ENCODE data around the gene DCDC1. TPM values are rescaled to one million over a fixed set of nuclear protein-coding genes. Genes with fewer than 3 reads are reported as not detected.

DCDC1 gene
- total RNA-seq, 1 donor from 2014 or later, result 0.47 TPM

DNA sequence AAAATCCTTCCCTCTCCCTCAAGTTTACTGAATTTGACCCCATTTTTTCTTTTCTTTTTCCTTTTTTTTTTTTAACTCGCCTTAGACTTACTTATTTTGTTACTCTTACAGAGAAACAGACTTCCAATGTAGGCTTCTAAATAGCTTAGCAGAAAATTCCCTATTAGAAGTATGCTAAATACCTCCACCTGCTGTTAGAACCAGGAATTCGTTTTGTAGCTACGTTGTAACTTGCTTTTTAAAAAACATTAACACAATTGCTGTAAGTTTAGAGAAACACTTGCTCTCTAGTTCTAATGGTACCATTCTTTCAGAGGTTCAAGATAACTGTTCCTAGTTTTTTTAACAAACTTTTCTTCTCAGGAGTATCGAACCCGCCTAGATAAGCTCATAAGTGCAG, 324.2 kb downstream of the DCDC1 start:
- Mint-ChIP-seq H3K9me3 (ENCODE audit: unreplicated experiment) (peaks cover 2% of the 10 kb centered on the region), H3K4me1 (ENCODE audit: low read depth, unreplicated experiment) (no peaks in the 10 kb centered on the region), H3K4me3 (ENCODE audit: unreplicated experiment) (no peak overlapping the region), H3K36me3 (ENCODE audit: unreplicated experiment) (no peaks in the 10 kb centered on the region), H3K27ac (ENCODE audit: unreplicated experiment) (no peak overlapping the region), H3K27me3 (ENCODE audit: unreplicated experiment) (peaks cover 3% of the 10 kb centered on the region)
- DNase-seq, result no peak
- peak; percentile 42 for TF ChIP-seq CTCF (IDR thresholded peaks at IDR 0.05; ENCODE audit: partially characterized antibody, unreplicated experiment)

- H3K27me3 Mint-ChIP-seq (ENCODE audit: unreplicated experiment), result no peaks in the 10 kb centered on the region
- H3K9me3 Mint-ChIP-seq (ENCODE audit: unreplicated experiment), result no peaks in the 10 kb centered on the region
- no peak for DNase-seq
- no peaks in the 10 kb centered on the region for H3K4me1 Mint-ChIP-seq (ENCODE audit: low read depth, unreplicated experiment)
- no peaks in the 10 kb centered on the region for H3K36me3 Mint-ChIP-seq (ENCODE audit: unreplicated experiment)
- no peak for TF ChIP-seq CTCF (IDR thresholded peaks at IDR 0.05; ENCODE audit: partially characterized antibody, unreplicated experiment)
- H3K4me3 Mint-ChIP-seq (ENCODE audit: unreplicated experiment), result no peak overlapping the region
- H3K27ac Mint-ChIP-seq (ENCODE audit: unreplicated experiment), result no peak overlapping the region
Observed at GRCh38 chr11:31030138-31030792, 339.3 kb downstream of the DCDC1 start.

DNA sequence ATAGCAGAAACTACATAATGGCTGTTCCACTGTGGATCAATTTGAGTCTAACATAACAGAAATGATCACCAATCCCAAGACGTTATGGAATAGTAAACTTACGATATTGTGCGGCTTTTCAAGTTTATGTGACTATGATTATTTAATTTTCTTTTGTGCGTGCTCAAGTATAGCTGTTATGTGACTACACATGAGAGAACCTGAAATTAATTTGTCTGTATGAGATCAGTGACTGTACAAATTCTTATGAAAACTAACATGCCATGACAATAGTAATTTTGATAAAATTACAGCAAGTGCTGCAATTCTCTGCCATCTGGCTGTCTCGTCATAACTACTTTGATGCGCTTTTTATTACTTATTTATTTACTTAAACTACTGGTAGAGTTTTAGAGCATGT, 343.2 kb downstream of the DCDC1 start:
- TF ChIP-seq CTCF (IDR thresholded peaks at IDR 0.05; ENCODE audit: partially characterized antibody, unreplicated experiment), result no peak
- Mint-ChIP-seq H3K27ac (ENCODE audit: unreplicated experiment) (no peak overlapping the region), H3K9me3 (ENCODE audit: unreplicated experiment) (no peaks in the 10 kb centered on the region), H3K4me3 (ENCODE audit: unreplicated experiment) (no peak overlapping the region), H3K27me3 (ENCODE audit: unreplicated experiment) (no peaks in the 10 kb centered on the region), H3K4me1 (ENCODE audit: low read depth, unreplicated experiment) (no peaks in the 10 kb centered on the region), H3K36me3 (ENCODE audit: unreplicated experiment) (no peaks in the 10 kb centered on the region)
- DNase-seq, result no peak

GRCh38 chr11:31022080-31022479, 347.5 kb downstream of the DCDC1 start:
- DNase-seq, result no peak
- no peaks in the 10 kb centered on the region for H3K9me3 Mint-ChIP-seq (ENCODE audit: unreplicated experiment)
- H3K36me3 Mint-ChIP-seq (ENCODE audit: unreplicated experiment), result no peaks in the 10 kb centered on the region
- no peaks in the 10 kb centered on the region for H3K27me3 Mint-ChIP-seq (ENCODE audit: unreplicated experiment)
- no peak overlapping the region for H3K4me3 Mint-ChIP-seq (ENCODE audit: unreplicated experiment)
- H3K4me1 Mint-ChIP-seq (ENCODE audit: low read depth, unreplicated experiment), result no peaks in the 10 kb centered on the region
- TF ChIP-seq CTCF (IDR thresholded peaks at IDR 0.05; ENCODE audit: partially characterized antibody, unreplicated experiment), result no peak
- no peak overlapping the region for H3K27ac Mint-ChIP-seq (ENCODE audit: unreplicated experiment)

DNA sequence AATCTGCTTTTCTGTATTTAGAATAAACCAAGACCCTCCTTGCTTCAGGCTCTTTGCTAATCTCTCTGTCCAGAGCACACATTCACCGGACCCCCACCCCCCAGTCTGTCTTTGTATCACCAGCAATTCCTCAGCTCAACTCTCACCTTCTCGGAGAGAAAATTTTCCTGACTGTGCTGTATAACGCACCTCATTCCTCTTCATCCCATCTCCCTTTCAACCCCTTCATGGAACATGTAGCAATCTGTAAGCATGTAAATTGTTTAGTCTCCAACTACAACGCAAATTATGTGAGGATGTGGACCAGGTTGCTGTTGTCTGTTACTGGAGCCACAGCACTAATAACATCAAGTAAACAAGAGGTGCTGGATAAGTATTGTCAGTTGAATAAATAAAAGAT, 349.8 kb downstream of the DCDC1 start:
- no peaks in the 10 kb centered on the region for H3K27me3 Mint-ChIP-seq (ENCODE audit: unreplicated experiment)
- H3K4me3 Mint-ChIP-seq (ENCODE audit: unreplicated experiment), result no peak overlapping the region
- H3K36me3 Mint-ChIP-seq (ENCODE audit: unreplicated experiment), result no peaks in the 10 kb centered on the region
- no peak for DNase-seq
- H3K27ac Mint-ChIP-seq (ENCODE audit: unreplicated experiment), result no peak overlapping the region
- no peak for TF ChIP-seq CTCF (IDR thresholded peaks at IDR 0.05; ENCODE audit: partially characterized antibody, unreplicated experiment)
- H3K9me3 Mint-ChIP-seq (ENCODE audit: unreplicated experiment), result no peaks in the 10 kb centered on the region
- no peaks in the 10 kb centered on the region for H3K4me1 Mint-ChIP-seq (ENCODE audit: low read depth, unreplicated experiment)
